Activated naive CD8-positive, alpha-beta T cell treated with anti-CD3 and anti-CD28 coated beads, Interleukin-2, amount 50 U/mL, for 24 hours (primary cell): ENCODE results near the gene KANSL1.
"Not testable (repeated sequence)": the region's sequence is repeated elsewhere in the genome, so short reads cannot be mapped to it uniquely, and the experiment has no call there.

ENCODE experiments used
- ATAC-seq: fragments of 150-1000 bp; cut with Tn5 transposase; one replicate; pipeline ENCODE4 v1.10.0; 2021
- DNase-seq: peaks from one replicate; pipeline ENCODE4 v3.0.0; 2021
- H3K27ac Mint-ChIP-seq: one replicate; pipeline ENCODE4 v1.8.0; 2021; ENCODE audit warnings: mild to moderate bottlenecking, mixed read lengths
- H3K27me3 Mint-ChIP-seq: one replicate; pipeline ENCODE4 v1.8.0; 2021; ENCODE audit warnings: mixed read lengths
- H3K36me3 Mint-ChIP-seq: one replicate; pipeline ENCODE4 v1.8.0; 2021; ENCODE audit warnings: low read depth, mixed read lengths
- H3K4me1 Mint-ChIP-seq: one replicate; pipeline ENCODE4 v1.8.0; 2021; ENCODE audit warnings: mixed read lengths
- H3K4me3 Mint-ChIP-seq: one replicate; pipeline ENCODE4 v1.8.0; 2021; ENCODE audit warnings: mild to moderate bottlenecking, moderate library complexity, mixed read lengths
- H3K9me3 Mint-ChIP-seq: one replicate; pipeline ENCODE4 v1.8.0; 2021; ENCODE audit warnings: mixed read lengths

The KANSL1 gene

DNA sequence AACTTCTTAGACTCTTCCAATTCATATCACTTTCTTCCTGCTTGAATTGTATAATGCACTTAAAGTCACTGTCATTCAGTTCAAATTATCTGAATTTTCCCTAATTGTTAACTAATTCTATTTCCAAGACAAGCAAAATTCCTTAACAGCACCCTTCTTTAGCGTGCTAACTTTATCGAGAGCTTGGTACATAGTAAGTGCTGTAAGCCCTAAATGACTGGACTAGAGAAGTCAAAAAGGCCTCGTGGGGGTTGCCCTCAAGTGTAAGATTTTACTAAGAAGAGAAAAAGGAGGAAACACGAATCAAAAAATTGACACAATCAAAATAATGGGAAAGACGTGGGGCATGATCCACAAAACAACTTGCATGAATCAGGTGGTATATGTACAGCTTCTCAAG lies 11.3 kb downstream of the KANSL1 start:
- ATAC-seq, result no peak
- peaks cover 94% of the 10 kb centered on the region for H3K4me1 Mint-ChIP-seq
- H3K36me3 Mint-ChIP-seq, result peaks cover 8% of the 10 kb centered on the region
- no peaks in the 10 kb centered on the region for H3K27me3 Mint-ChIP-seq
- H3K27ac Mint-ChIP-seq, result peak overlapping the region; percentile 26
- no peak for DNase-seq
- no peak overlapping the region for H3K4me3 Mint-ChIP-seq
- H3K9me3 Mint-ChIP-seq, result no peaks in the 10 kb centered on the region

DNA sequence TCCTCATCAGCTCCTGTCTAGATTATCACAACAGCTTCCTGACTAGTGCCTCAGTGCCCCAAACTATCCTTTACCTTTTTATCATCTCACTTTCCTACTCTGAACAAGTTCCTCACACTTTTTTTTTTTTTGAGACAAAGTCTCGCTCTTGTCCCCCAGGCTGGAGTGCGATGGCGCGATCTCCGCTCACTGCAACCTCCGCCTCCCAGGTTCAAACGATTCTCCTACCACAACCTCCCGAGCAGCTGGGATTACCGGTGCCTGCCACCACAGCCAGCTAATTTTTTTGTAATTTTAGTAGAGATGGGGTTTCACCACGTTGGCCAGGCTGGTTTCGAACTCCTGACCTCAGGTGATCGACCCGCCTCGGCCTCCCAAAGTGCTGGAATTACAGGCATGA lies 11.9 kb downstream of the KANSL1 start:
- H3K4me3 Mint-ChIP-seq, DNase-seq, H3K9me3 Mint-ChIP-seq, H3K27me3 Mint-ChIP-seq, ATAC-seq: not testable (repeated sequence)
- peaks cover 94% of the 10 kb centered on the region for H3K4me1 Mint-ChIP-seq
- H3K36me3 Mint-ChIP-seq, result peaks cover 10% of the 10 kb centered on the region
- H3K27ac Mint-ChIP-seq, result peak overlapping the region; percentile 26

- peak overlapping the region; percentile 26 for H3K27ac Mint-ChIP-seq
- ATAC-seq, result no peak
These were observed 12.3 kb downstream of the KANSL1 start for GRCh38 chr17:46180892-46181274.

GRCh38 chr17:46180185-46180891 lies 12.9 kb downstream of the KANSL1 start:
- not testable (repeated sequence) for ATAC-seq, H3K27me3 Mint-ChIP-seq, DNase-seq, H3K9me3 Mint-ChIP-seq
- peak overlapping the region; percentile 68 for H3K4me3 Mint-ChIP-seq
- H3K36me3 Mint-ChIP-seq, result peaks cover 13% of the 10 kb centered on the region
- H3K27ac Mint-ChIP-seq, result peak overlapping the region; percentile 92
- peaks cover 95% of the 10 kb centered on the region for H3K4me1 Mint-ChIP-seq

More at GRCh38 chr17:46180892-46181274, 12.3 kb downstream of the KANSL1 start:
- no peaks in the 10 kb centered on the region for H3K27me3 Mint-ChIP-seq
- no peak for DNase-seq
- H3K4me3 Mint-ChIP-seq, result no peak overlapping the region
- H3K9me3 Mint-ChIP-seq, result no peaks in the 10 kb centered on the region
- H3K4me1 Mint-ChIP-seq, result peaks cover 95% of the 10 kb centered on the region
- H3K36me3 Mint-ChIP-seq, result peaks cover 12% of the 10 kb centered on the region

DNA sequence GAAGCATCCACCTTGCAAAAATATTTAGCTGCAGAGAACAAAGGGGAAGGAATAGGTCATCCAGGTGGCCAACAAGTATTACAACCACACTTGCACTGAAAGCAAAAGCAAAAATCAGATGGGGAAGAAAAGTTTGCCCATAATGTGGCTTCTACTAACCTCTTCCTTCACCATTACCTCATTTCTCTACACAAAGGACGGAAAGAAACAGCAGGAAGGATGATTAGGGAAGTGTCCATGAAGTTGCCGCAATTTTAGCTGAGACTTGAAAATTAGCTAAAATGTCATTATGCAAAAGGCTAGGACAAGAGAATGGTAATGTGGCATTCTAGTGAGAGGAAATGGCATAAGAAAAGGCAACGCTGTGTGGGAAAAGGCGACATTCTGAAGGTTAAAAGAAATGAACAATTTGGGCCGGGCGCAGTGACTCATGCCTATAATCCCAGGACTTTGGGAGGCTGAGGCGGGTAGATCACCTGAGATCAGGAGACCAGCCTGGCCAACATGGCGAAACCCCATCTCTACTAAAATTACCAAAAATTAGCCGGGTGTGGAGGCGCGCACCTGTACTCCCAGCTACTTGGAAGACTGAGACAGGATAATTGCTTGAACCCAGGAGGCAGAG lies 13.7 kb downstream of the KANSL1 start:
- Mint-ChIP-seq H3K27me3 (no peaks in the 10 kb centered on the region), H3K9me3 (no peaks in the 10 kb centered on the region), H3K4me3 (peak overlapping the region; percentile 68), H3K36me3 (peaks cover 13% of the 10 kb centered on the region), H3K27ac (peak overlapping the region; percentile 92), H3K4me1 (peaks cover 92% of the 10 kb centered on the region)
- DNase-seq, result peak; percentile 40
- ATAC-seq, result peak; percentile 75

- Mint-ChIP-seq H3K4me3 (peak overlapping the region; percentile 68), H3K9me3 (no peaks in the 10 kb centered on the region)
- no peak for DNase-seq
These were observed 14.5 kb downstream of the KANSL1 start for GRCh38 chr17:46178550-46179214.

DNA sequence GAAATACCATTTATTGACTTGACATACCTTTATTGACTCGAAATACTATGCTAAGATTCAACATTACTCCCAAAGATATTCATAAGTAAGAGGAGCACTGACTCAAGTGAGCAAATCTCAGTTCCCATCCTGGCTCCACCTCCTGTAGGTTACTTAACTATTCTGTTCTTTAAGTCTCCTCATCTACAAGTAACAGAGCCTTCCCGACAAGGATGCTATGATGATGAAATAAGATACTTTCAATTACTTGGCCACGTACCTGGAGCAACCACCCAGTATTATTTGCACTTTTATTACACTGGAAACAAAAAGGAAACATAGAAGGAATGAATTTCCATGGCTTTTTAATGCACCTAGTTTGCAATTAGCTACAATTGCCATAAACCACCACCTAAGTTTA lies 16.3 kb downstream of the KANSL1 start:
- ATAC-seq (no peak), DNase-seq (no peak)
- Mint-ChIP-seq H3K36me3 (peaks cover 13% of the 10 kb centered on the region), H3K4me3 (no peak overlapping the region), H3K27ac (no peak overlapping the region), H3K4me1 (peaks cover 91% of the 10 kb centered on the region), H3K9me3 (no peaks in the 10 kb centered on the region), H3K27me3 (no peaks in the 10 kb centered on the region)

More at GRCh38 chr17:46178550-46179214, 14.5 kb downstream of the KANSL1 start:
- H3K27me3 Mint-ChIP-seq, result no peaks in the 10 kb centered on the region
- peak; percentile 88 for ATAC-seq
- H3K27ac Mint-ChIP-seq, result peak overlapping the region; percentile 92
- H3K36me3 Mint-ChIP-seq, result peaks cover 13% of the 10 kb centered on the region
- H3K4me1 Mint-ChIP-seq, result peaks cover 92% of the 10 kb centered on the region

GRCh38 chr17:46175891-46176290 lies 17.3 kb downstream of the KANSL1 start:
- Mint-ChIP-seq H3K9me3 (no peaks in the 10 kb centered on the region), H3K36me3 (peaks cover 22% of the 10 kb centered on the region), H3K4me3 (no peak overlapping the region), H3K27ac (peak overlapping the region; percentile 12), H3K4me1 (peaks cover 90% of the 10 kb centered on the region), H3K27me3 (no peaks in the 10 kb centered on the region)
- DNase-seq (no peak), ATAC-seq (no peak)

DNA sequence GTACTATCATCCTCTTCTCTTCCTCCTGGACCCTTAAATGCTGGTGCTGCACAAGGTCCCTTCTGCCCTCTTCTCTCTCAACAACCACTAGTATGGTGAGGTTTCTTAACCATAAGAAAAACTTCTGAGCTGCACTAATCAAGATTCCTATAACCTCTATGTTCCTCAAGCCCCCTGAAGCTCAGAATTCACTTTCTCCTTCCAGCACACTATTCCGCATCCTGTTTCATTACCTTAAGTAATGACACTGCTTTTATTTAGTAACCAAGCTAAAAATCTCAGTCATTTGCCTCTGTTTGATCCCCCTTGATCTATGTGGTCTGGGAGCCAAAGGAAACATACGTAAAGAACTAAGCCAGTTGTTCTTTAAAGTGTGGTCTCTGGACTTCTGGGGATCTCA lies 20.1 kb downstream of the KANSL1 start:
- ATAC-seq, result no peak
- H3K9me3 Mint-ChIP-seq, result no peaks in the 10 kb centered on the region
- H3K4me3 Mint-ChIP-seq, result no peak overlapping the region
- H3K4me1 Mint-ChIP-seq, result peaks cover 91% of the 10 kb centered on the region
- peaks cover 41% of the 10 kb centered on the region for H3K36me3 Mint-ChIP-seq
- H3K27ac Mint-ChIP-seq, result no peak overlapping the region
- DNase-seq, result no peak
- no peaks in the 10 kb centered on the region for H3K27me3 Mint-ChIP-seq

DNA sequence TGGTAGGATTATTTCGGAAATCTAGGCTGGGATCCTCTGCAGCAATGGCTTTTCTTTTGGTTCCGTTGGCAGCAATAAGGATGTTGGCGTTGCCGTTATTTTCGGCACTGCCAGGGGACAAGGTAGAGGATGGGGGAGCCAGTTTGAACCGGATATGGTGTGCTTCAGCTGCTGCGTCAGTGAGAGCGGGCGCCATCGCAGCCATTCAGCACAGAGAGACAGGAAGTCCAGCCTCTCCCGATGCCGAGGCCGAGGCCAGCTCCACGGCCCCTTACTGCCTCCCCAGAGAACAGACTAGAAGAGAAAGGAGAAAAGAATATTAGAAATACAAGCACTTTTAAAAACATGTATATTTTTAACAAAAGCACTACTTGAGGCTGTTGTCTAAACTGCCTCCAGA lies 21.3 kb downstream of the KANSL1 start:
- Mint-ChIP-seq H3K4me1 (peaks cover 91% of the 10 kb centered on the region), H3K4me3 (no peak overlapping the region), H3K27me3 (no peaks in the 10 kb centered on the region), H3K27ac (peak overlapping the region; percentile 21), H3K9me3 (no peaks in the 10 kb centered on the region), H3K36me3 (peaks cover 42% of the 10 kb centered on the region)
- ATAC-seq (no peak), DNase-seq (no peak)

- H3K4me3 Mint-ChIP-seq, result no peak overlapping the region
- no peak overlapping the region for H3K27ac Mint-ChIP-seq
- H3K9me3 Mint-ChIP-seq, result no peaks in the 10 kb centered on the region
- peaks cover 42% of the 10 kb centered on the region for H3K36me3 Mint-ChIP-seq
- DNase-seq (no peak), ATAC-seq (no peak)
- H3K27me3 Mint-ChIP-seq, result no peaks in the 10 kb centered on the region
- H3K4me1 Mint-ChIP-seq, result peaks cover 87% of the 10 kb centered on the region
These were observed 22.4 kb downstream of the KANSL1 start for GRCh38 chr17:46170639-46171429.

DNA sequence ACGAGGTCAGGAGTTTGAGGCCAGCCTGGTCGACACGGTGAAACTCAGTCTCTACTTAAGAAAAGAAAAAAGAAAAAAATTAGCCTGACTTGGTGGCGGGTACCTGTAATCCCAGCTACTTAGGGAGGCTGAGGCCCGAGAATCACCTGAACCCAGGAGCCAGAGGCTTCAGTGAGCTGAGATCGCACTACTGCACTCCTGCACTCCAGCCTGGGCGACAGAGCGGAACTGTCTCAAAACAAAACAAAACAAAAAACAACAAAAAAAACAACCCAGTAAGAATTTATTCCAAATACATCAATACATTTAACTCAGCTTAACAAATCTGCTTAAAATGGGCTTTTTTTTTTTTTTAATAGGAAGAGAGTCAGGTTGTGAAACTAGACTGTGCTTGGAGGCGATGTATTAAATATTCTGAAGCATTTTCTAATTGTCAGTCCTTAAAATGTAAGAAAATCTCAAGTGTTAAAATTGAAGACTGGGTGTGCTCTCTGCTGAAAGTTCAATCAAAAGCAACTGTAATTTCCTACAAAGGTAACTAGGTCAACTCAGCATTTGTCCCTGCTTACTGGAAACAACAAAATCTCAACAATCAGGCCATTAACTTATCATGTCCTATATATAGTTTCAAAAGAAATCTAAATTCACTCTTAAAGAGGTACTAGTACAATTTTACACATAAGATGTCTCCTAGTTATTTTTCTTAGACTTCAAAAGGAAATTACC lies 23.2 kb downstream of the KANSL1 start:
- DNase-seq (no peak), ATAC-seq (no peak)
- H3K9me3 Mint-ChIP-seq, result no peaks in the 10 kb centered on the region
- H3K27ac Mint-ChIP-seq, result peak overlapping the region; percentile 1
- H3K4me3 Mint-ChIP-seq, result no peak overlapping the region
- H3K4me1 Mint-ChIP-seq, result peaks cover 85% of the 10 kb centered on the region
- peaks cover 42% of the 10 kb centered on the region for H3K36me3 Mint-ChIP-seq
- no peaks in the 10 kb centered on the region for H3K27me3 Mint-ChIP-seq

GRCh38 chr17:46167826-46168569 lies 25.2 kb downstream of the KANSL1 start:
- H3K4me3 Mint-ChIP-seq, result no peak overlapping the region
- no peak for ATAC-seq
- H3K27ac Mint-ChIP-seq, result peak overlapping the region; percentile 35
- no peaks in the 10 kb centered on the region for H3K27me3 Mint-ChIP-seq
- DNase-seq, result no peak
- H3K36me3 Mint-ChIP-seq, result peaks cover 45% of the 10 kb centered on the region
- H3K9me3 Mint-ChIP-seq, result no peaks in the 10 kb centered on the region
- H3K4me1 Mint-ChIP-seq, result peaks cover 88% of the 10 kb centered on the region
